Glutamatergic neuron (in vitro differentiated cells): Measurements from ENCODE around the gene KIF26B. TPM values are rescaled to one million over a fixed set of nuclear protein-coding genes. Genes with fewer than 3 reads are reported as not detected.

ENCODE experiments used
- DNase-seq: peaks from one replicate; pipeline ENCODE4 v3.0.0; 2022
- H3K27ac Mint-ChIP-seq: one replicate; pipeline ENCODE4 v1.8.0; 2020; ENCODE audit warnings: mild to moderate bottlenecking, mixed read lengths, inconsistent platforms; ENCODE audit not compliant: unreplicated experiment
- H3K27me3 Mint-ChIP-seq: one replicate; pipeline ENCODE4 v1.8.0; 2020; ENCODE audit warnings: mild to moderate bottlenecking, moderate library complexity, mixed read lengths, inconsistent platforms; ENCODE audit not compliant: unreplicated experiment
- H3K36me3 Mint-ChIP-seq: one replicate; pipeline ENCODE4 v1.8.0; 2020; ENCODE audit warnings: mild to moderate bottlenecking, mixed read lengths, inconsistent platforms; ENCODE audit not compliant: unreplicated experiment
- H3K4me1 Mint-ChIP-seq: one replicate; pipeline ENCODE4 v1.8.0; 2020; ENCODE audit warnings: mild to moderate bottlenecking, low read depth, mixed read lengths, inconsistent platforms; ENCODE audit not compliant: unreplicated experiment
- H3K4me3 Mint-ChIP-seq: one replicate; pipeline ENCODE4 v1.8.0; 2020; ENCODE audit warnings: mild to moderate bottlenecking, mixed read lengths, inconsistent platforms; ENCODE audit not compliant: unreplicated experiment
- H3K9me3 Mint-ChIP-seq: one replicate; pipeline ENCODE4 v1.8.0; 2020; ENCODE audit warnings: mild to moderate bottlenecking, moderate library complexity, mixed read lengths, inconsistent platforms; ENCODE audit not compliant: unreplicated experiment
- CTCF ChIP-seq: fragments of 200-600 bp; sonication (generic); IDR thresholded peaks from one replicate; pipeline ENCODE4 v1.5.0; 2021; ENCODE audit not compliant: partially characterized antibody, unreplicated experiment
- total RNA-seq: library from RNA; stranded (reverse); fragmentation: NEBNext Ultra II Directional; extraction: Animal tissue kit (Norgen Biotek cat#: 25700); gene quantifications from one replicate; pipeline ENCODE4 v1.2.1, GENCODE V29; 2021; ENCODE audit not compliant: unreplicated experiment

The KIF26B gene
- total RNA-seq, 1 donor from 2014 or later: 2.4 TPM

GRCh38 chr1:245183429-245183828 lies 28.6 kb downstream of the KIF26B start:
- Mint-ChIP-seq H3K27me3 (no peaks in the 10 kb centered on the region), H3K4me3 (no peak overlapping the region), H3K9me3 (no peaks in the 10 kb centered on the region), H3K36me3 (no peaks in the 10 kb centered on the region), H3K27ac (no peak overlapping the region), H3K4me1 (peaks cover 6% of the 10 kb centered on the region)
- TF ChIP-seq CTCF: no peak
- DNase-seq: no peak

DNA sequence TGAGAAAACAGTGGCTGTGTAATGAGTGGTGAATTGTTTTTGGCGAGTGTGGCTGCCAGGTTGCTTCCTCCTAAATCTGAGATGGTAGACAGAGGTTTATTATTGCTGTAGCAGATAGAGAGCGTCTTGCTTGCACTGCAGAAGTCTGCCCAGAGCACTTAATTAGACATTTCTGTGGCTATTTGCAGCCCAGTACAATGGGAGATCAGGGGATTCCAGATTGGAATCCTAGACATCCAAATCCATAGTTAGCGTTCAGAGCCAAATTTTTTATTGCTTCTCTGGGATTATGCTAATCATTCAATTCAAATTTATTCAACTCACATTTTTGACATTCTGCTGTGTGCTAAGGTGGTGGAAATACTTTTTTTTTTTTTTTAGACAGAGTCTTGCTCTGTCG lies 30.0 kb downstream of the KIF26B start:
- Mint-ChIP-seq H3K4me3 (no peak overlapping the region), H3K9me3 (no peaks in the 10 kb centered on the region), H3K27me3 (no peaks in the 10 kb centered on the region), H3K36me3 (no peaks in the 10 kb centered on the region), H3K27ac (no peak overlapping the region), H3K4me1 (peaks cover 6% of the 10 kb centered on the region)
- DNase-seq: no peak
- TF ChIP-seq CTCF: no peak

DNA sequence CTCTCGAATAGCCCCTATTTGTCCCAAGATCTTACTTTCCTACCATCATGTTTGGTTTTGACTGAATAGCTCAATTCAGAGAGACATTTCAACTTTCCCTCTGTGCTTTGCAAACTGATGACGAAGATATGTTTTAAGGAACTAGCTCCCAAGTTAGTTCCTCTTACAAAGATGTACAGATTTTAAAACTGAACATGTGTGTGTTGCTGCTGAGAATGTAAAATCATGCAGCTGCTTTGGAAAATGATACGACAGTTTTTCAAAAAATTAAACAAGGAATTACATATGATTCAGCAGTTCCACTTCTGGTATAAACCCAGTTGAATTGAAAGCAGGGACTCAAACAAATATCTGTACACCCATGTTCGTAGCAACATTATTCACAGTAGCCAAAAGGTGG lies 33.6 kb downstream of the KIF26B start:
- H3K27me3 Mint-ChIP-seq: no peaks in the 10 kb centered on the region
- H3K9me3 Mint-ChIP-seq: no peaks in the 10 kb centered on the region
- no peaks in the 10 kb centered on the region for H3K4me1 Mint-ChIP-seq
- H3K27ac Mint-ChIP-seq: no peak overlapping the region
- H3K36me3 Mint-ChIP-seq: no peaks in the 10 kb centered on the region
- H3K4me3 Mint-ChIP-seq: no peak overlapping the region
- no peak for DNase-seq
- no peak for TF ChIP-seq CTCF

- no peak for TF ChIP-seq CTCF
- H3K36me3 Mint-ChIP-seq: no peaks in the 10 kb centered on the region
- H3K27ac Mint-ChIP-seq: peak overlapping the region; percentile 41
- H3K4me3 Mint-ChIP-seq: no peak overlapping the region
- no peaks in the 10 kb centered on the region for H3K27me3 Mint-ChIP-seq
- H3K4me1 Mint-ChIP-seq: peaks cover 14% of the 10 kb centered on the region
- no peaks in the 10 kb centered on the region for H3K9me3 Mint-ChIP-seq
- peak; percentile 31 for DNase-seq
These were observed 40.6 kb downstream of the KIF26B start for GRCh38 chr1:245195398-245195797.

DNA sequence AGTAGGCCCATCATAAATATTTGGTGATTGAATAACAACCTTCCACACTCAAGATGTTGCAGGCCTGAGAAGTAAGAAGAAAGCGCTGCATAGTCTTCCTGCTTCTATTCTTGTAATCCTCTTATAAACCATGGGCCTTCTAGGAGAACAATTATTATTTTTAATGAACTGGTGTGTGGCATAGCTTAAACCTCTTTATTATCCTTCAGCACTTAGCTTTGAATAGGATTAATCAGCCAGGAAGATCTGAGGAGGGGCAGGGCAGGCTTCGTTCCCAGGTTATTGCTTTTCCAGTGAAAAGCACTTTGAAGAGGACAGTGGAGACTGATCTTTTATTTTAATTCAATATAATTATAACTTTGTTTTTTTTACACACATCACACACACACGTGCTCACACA lies 42.3 kb downstream of the KIF26B start:
- no peak overlapping the region for H3K4me3 Mint-ChIP-seq
- peaks cover 26% of the 10 kb centered on the region for H3K4me1 Mint-ChIP-seq
- H3K27ac Mint-ChIP-seq: no peak overlapping the region
- DNase-seq: no peak
- H3K27me3 Mint-ChIP-seq: peaks cover 2% of the 10 kb centered on the region
- H3K36me3 Mint-ChIP-seq: no peaks in the 10 kb centered on the region
- TF ChIP-seq CTCF: no peak
- H3K9me3 Mint-ChIP-seq: no peaks in the 10 kb centered on the region
